ENCODE results near the gene RASAL2.
"Not testable (repeated sequence)": the region's sequence is repeated elsewhere in the genome, so short reads cannot be mapped to it uniquely, and the experiment has no call there.

Gene RASAL2

DNA sequence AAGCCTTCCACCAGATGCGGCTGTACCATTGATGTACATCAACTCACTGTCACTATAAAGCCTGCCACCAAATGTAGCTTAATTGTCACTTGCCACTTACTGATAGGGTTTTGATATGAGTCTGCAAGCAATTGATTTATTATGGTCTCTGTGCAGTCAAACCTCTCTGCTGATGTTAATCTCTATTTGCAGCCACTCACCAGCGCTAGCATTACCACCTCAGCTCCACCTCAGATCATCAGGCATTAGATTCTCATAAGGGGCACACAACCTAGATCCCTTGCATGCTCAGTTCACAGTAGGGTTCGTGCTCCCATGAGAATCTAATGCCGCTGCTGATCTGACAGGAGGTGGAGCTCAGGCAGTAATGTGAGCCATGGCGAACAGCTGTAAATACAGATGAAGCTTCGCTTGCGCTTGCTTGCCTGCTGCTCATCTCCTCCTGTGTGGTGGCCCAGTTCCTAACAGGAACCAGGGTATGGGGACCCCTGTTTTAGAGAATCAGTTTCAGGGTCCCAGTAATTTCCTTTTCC lies 26.7 kb downstream of the RASAL2 start:
- not testable (repeated sequence) for DNase-seq

DNA sequence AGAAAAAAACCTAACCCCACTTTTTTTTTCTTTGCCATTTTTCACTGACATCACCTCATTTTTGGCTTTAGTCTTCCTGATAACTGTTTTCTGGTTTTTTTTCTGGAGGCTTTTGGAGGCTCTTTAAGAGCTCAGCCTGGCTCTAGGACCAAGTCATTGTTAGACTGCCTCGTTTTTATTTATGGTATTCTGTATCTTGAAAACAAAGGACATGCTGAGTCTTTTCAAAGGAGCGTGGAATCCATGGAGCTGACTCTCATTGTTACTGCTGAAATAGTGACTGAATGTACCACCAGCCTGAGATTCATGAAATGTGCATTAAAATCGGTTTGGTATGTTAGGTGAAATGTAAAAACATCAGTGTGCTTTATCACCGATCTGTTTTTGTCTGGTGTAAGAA lies 28.0 kb downstream of the RASAL2 start:
- no peak for DNase-seq

DNA sequence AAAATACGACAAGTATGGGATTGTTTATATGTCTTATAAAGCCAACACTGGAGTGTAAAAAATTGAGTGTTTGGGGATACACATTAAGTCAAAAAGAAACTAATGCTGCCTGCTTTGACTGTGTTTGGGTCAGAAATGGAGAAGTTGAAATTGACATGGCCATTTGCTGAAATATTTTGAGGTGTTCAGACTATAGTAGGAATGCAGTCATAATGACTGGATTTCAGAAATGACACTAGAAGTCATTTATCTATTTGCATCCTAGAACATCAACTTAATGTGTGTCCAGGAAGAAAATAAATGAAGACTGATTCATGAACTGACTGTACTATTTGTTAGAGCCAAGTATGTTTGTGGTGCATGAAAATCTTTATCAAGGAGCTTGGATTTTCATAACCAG lies 28.4 kb downstream of the RASAL2 start:
- no peak for DNase-seq

DNA sequence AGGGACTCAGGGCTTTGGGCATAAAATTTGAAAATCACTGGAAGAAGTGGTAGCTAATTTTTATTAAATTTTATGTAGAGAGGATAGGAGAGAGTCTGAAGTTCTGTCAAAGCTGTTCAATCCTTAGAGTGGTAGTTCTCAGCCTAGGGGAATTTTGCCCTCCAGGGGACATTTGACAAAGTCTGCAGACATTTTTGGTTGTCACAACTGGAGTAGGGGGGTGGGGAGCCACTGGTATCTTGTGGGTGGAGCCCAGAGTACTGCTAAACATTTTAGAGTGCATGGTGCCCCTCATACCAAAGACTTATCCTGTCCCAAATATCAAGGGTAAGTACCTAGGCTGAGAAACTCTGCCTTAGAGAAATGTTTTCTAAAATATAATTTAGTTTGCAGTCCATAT lies 30.2 kb downstream of the RASAL2 start:
- DNase-seq, result no peak

DNA sequence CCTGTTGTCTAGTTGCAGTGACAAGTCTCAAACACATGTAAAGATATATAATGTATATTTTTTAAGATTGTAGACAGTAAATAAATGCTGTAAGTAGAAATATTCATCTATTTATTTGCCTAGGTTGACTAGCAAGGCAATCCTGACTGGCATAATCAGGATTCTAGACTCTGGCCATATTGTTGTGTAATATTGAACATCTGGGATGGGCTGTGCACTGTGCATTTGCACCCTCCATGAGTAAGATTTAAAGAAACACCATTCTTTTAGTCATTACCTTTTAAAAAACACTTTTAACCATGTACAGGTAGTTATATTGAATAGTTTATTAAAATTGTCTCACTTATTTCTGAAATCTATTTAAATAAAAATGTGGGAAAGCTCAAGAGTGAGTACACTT lies 32.4 kb downstream of the RASAL2 start:
- DNase-seq, result no peak

DNA sequence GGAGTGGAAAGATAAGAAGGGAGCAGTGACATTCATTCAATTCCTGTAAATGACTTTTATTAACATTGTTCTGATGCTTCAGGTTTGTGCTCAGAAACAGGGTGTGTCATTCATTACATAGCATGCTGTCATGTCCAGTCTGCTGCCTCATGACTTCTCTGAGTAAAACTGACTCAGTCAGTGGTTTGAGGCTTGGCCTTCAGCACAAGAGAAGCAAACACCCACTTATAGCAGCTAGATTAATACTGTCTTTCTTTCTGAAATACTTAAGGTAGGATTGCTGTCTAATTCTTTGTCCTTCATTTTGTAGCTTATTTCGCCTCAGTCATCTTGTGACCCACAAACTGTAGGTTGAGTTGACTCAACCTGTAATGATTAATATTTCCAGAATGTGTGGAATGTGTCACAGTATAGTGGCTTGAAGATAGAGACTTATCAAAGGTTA lies 32.9 kb downstream of the RASAL2 start:
- DNase-seq, result no peak

DNA sequence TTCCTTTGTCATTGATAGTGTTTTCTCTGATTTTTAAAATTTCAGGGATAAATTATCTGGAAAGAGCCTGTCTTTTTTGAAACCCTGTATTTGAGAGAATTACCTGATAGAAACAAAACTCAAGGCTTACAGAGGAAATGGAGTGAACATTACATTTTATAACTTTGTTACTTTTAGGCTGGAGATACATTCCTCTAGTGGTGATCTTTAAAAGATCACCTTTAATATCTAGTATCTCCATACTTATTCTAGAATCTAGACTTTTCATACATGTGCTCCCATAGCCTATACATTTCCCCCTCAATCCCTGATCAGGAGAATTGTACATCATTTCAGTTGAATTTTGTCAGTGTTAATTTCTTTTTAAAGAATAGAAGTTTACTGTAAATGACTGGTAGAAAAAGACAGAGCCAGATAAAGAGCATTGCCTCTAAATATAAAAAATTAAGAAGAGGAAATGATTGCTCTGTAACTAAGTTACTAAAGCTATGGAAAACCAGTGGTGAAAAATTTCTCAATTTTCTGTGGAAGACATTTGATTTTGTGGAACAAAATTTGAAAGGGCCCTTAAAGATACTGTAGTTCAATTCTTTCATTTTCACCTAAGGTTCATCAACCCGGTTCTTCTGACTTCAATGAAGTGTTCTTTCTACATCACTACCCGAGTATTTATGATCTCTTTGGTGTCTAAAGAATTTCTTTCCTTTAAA lies 33.7 kb downstream of the RASAL2 start:
- DNase-seq, result no peak

DNA sequence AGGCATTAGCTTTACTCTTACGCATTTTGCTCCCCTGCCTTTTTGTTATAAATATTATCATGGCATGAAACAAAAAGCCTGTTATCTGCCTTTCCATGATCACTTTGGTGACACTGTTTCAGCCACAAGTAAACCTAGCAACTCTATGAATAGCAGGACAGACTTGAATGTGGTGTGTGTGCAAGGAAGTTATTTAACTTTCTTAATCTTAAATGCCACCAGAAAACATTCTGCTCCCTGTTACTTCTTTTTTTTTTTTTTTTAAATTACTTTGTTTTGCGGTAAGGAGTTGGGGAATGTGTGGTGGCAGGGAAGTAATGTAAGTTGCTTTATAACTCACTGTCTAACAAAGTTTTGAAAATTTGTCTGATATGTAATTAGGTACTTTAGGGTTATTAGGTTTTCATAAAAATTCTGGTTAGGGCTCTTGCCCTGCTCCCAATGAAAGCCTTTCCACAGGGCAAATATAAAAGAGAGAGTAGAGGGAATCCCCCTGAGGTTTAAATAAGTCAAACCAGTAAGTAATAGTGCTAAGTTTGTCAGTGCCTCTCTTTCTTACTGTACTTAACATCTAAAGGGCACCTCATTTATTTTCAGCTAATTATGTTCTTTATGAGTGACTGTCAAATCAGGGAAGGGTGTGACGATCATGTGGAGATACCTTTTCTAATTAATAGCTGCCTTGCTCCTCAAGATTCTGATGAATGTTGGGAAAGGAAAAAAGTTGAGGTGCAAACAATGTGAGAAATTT lies 39.5 kb downstream of the RASAL2 start:
- no peak for DNase-seq

DNA sequence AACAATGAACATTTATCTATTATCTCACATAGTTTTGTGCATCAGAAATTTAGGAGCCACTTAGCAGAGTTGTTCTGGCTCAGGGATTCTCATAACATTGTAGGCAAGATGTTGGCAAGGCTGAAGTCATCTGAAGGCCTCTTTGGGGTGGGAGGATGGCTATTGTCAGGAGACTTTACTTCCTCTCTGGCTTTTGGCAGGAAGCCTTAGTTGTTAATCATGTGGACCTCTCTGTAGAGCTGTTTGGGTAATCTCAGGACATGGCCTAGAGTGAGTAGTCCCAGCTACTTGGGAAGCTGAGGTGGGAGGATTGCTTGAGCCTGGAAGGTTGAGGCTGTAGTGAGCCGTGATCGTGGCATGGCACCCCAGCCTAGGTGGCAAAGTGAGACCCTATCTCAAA lies 40.2 kb downstream of the RASAL2 start:
- DNase-seq, result no peak

DNA sequence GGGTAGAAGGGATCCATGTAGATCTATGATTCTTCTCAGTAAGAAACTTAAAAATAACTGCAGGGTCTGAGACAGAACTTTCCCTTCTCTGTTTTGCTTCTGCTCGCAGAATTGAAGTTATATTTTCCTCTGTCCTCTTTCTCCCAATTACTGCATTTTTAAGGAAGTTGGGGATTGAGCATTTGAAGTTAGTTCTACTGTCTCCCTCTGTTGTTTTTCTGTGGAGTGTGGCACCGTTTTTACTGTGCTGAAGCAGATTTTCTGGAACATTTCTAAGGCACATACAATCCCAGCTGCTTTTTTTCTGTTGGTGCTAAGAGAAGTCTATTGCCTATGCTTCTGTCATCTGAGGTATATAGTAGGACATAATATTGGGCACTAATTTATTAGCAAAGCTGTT lies 43.3 kb downstream of the RASAL2 start:
- DNase-seq, result no peak

DNA sequence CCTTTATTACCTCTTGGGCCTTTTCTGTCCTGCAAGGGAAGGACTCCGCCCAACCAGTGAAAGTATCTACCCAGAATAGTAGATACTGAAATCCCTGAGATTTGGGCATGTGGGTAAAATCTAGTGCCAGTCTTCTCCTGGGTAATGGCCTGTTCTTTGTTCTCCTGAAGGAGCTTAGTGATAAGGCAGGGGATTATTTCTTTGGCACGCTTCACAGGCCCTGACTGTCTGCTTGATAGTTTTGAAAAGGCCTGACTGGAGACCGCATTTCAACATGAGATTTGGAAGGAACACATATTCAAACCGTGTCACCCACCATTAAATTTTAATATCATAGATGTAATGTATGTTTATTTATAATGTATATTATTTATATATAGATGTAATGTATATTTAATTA lies 48.9 kb downstream of the RASAL2 start:
- no peak for DNase-seq

DNA sequence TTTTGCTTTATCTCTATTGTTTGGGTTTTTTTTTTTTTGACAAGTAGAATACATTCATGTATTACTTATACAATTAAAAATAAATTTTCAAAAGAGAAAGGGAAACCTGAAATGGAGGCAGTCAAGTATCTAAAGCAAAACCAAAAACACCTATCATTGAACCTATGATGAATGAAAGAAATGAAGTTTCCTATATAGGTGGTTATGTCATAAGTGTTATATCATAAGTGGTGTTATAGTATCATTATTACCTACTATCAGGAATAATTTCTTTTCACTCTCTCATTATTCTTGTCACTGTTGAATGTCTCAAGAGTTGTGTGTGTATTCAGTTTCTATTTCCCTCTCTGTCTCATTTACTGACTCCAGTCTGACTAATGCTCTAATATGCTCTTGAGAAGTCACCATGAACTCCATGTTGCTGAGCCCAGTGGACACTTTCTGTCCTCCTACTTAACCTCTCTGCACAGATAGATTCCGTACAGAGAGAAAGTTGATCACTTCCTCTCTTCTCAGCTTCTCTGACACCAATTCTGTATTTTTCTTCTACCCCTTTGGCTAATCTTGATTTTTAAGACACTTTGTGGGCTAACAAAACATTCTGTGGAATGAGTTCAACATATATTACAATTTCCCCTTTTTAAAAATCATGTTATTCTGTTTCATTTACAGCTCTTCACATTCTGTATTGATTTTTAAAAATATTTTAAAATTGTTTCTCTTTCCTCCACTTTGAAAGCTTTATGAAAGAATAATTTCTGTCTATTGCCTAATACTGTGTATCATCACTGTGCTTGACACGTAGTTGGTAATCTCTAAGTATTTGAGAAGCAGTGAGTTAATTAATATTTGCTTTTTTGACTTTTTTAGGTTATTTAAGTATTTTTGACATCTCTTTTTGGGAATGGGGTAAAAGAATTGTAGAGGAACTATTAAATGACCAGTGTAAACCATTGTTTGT lies 50.1 kb downstream of the RASAL2 start:
- DNase-seq, result no peak

DNA sequence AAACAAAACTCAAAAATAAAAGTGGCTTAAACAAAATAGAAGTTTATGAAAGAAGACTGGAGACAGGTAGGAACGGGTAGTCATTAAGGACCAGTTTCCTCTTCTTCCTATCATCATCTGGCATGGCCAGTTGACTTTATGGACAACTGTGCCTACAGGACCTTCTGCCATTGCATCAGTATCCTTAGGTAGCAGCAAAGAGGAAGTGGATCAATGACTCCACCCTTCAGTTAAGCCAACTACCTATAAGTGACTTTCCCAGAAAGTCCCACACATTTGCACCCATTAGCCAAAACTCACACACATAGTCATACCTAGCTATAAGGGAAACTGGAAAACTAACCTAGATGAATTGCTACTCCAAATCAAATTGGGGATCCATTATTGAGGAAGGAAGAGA lies 51.7 kb downstream of the RASAL2 start:
- no peak for DNase-seq

DNA sequence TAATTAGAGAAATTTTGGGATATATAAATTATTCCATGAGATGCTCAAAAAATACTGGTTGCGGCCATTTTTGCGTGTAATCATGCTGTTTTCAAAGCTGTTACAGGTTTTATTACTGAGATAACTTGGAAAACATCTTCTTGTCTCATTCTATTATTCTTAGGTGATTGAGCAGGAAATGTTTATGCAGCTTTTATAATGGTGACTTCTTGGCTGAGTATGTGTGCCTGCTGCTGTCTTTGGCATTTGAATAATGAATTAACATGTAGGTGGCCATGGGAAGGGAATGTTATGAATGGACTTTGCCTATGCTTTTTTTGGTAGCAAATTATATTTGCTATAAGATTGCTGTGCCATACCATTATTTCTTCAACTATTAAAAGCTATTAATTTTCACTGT lies 52.5 kb downstream of the RASAL2 start:
- DNase-seq, result no peak

DNA sequence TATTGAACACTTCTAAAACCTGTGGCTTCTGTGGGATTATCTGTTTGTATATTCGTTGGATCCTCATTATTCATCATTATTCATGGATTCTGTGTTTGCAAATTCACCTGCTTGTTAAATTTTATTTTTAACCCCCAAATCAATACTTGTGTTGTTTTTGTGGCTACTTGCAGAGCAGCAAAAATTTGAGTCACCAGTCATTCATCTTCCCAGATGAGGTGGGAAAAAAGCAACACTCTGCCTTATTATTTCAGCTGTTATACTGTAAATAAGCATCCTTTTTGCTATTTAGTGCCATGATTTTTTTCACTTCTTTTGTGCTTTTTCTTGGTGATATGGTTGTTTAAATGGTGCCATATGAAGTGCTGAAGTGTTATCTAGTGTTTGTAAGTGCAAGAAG lies 56.7 kb downstream of the RASAL2 start:
- no peak for DNase-seq

DNA sequence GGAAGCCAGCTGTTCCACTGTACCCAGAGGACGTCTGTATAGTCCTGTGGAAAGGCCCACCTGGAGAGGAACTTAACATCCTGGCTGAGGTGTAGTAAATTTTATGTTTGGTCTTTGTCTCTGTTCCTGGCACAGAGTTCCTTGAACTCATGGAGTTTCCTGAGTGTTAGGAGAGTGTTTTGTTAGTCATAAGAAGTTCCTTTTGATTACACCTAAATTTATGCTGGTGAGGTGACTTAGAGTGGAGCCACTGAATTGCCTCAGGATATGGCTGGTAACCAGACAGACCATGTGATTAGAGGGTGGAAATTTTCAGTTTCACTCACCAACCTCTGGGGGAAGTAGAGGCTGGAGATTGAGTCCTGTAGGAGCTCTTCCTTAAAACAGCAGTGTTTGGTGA lies 57.9 kb downstream of the RASAL2 start:
- DNase-seq, result no peak

DNA sequence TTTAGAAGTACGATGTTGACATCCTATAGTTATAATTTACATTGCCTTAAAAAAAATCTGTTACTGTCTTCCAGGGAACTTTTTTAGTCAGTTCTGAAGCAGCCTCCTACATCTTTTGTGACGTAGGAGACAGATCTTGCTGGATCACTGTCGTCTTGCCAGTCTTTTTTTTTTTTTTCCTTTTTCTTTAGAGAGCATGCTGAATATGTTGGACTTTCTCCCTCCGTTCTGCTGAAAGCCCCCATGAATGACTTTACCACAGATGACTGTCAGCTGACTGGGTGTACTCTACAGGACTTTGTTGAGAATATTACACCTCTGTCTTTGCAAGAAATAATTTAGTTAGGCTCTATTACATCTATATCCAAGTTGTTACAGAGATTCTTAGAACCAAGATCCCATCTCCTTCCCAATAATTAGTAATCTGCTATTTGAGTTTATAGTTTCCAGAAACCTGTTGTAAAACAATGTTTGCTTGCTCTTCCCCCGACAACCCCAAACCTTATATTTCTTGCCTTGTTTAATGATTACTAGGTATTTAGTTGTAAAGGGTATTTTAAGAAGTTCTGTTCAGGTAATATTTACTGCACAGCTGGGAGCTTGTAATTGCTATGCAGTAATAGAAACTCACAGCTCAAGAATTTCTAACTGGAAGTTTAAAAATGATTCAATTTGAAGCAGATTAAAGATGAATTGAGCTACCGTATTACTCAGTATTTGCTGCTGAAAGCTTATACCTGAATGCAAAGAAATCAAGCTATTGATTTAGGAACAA lies 61.8 kb downstream of the RASAL2 start:
- no peak for DNase-seq

DNA sequence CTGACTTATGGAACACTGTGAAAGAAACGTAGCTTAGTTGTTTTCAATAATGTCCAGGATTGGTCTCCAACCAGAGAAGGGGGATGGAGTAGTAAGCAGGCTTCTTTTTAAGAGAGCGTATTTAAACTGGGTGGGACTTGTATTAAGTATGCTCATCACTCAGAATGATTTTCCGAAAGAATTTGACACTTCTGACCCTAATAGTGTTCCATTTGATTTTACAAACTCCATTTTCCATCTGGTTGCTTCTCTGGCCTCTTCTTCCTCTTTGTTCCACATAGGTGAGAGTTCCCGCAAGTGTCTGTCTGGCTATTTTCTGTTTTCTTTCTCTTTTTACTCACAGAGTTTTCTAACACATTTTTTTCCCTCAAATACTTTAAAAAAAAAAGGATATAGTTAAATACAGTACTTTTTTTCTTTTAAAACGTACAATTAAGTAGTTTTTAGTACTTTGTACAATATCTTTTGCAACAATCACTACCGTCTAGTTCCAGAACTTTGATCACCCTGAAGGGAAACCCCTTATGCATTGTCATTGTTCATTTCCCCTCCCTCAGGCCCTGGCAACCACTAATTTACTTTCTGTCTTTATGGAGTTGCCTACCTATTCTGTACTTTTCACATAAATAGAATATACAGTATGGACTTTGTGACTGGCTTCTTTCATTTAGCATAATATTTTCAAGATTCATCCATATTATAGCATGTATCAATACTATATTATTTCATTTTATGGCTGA lies 67.0 kb downstream of the RASAL2 start:
- no peak for DNase-seq

DNA sequence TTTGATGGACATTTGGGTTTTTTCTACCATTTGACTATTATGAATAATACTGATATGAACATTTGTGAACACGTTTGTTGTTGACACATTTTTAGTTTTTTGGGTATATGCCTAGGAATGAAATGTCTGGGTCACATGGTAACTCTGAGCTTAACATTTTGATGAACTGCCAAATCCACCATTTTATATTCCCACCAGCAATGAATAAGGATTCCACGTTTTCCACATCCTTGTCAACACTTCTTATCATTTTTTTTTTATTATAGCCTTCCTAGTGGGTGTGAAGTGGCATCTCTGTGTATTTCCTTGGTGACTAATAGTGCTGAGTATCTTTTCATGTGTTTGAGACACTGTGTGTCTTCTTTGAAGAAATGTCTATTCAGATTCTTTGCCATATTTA lies 67.6 kb downstream of the RASAL2 start:
- no peak for DNase-seq

DNA sequence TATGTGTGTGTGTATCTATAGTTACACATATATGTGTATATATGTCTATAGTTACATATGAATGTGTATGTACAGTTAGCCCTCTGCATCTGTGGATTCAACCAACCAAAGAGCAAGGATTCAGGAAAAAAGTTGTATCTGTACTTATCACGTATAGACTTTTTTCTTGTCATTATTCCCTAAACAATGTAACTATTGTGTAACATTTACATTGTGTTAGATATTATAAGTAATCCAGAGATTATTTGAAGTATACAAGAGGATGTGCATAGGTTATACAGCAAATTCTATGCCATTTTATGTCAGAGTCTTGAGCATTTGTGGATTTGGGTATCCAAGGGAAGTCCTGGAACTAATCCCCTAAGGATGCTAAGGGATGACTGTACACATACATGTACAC lies 71.3 kb downstream of the RASAL2 start:
- no peak for DNase-seq

DNA sequence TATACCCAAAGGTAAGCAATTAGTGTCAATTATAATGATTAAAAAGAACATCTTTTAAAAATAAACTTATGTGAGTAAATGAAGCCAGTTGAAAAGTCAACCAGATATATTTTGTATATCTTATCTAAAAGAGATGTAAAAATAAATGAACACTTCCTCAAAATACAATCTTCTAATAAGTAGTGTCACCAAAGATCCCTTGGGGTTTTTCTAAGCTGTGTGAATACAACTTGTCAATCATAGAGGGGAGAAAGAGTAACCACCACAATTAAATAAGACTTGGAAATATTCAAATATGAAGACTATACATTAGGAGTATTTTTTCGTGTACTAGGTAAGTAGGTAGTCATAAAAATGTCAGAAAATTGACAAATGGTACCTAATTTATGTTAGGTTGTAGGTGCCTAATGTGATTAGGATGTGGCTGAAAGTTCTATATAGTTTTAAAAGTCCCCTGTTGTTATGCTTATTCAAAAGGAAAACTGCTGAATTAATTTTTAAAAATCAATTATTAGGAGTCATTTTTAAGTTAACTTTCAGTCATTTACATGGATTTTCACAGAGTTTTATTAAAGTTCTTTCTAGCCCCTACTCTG lies 72.6 kb downstream of the RASAL2 start:
- no peak for DNase-seq
